PC-3 (cell line): ENCODE measurements around the gene FAM76A. TPM values are rescaled to one million over a fixed set of nuclear protein-coding genes. Genes with fewer than 3 reads are reported as not detected.

Source experiments
- ATAC-seq: fragments of 200-7000 bp; cut with Tn5 transposase; 2 replicates; pipeline ENCODE4 v1.9.1; 2020; ENCODE audit warnings: mild to moderate bottlenecking, moderate library complexity
- Bru-seq: library from RNA; stranded (reverse); fragments of 400-500 nt; gene quantifications from one replicate; lab custom pipeline; 2021; lab: Mats Ljungman, UMichigan
- BruChase-seq, 2 experiments: library from RNA; stranded (reverse); fragments of 400-500 nt; gene quantifications; one replicate each; lab custom pipeline; 2021; lab: Mats Ljungman, UMichigan
- BruUV-seq: library from RNA; stranded (reverse); fragments of 400-500 nt; replicated peaks from 2 replicates; lab custom pipeline; 2021; lab: Mats Ljungman, UMichigan
- CTCF ChIA-PET: fragments of 300-600 bp; sonication (Branson Sonifier 250); formaldehyde crosslinking; loops from one replicate; lab custom pipeline; 2022; ENCODE audit warnings: antibody characterized with exemption; lab: Charles Lee
- POLR2A ChIA-PET: fragments of 300-600 bp; sonication (Branson Sonifier 250); formaldehyde crosslinking; loops from one replicate; lab custom pipeline; 2022; ENCODE audit warnings: antibody characterized with exemption; ENCODE audit not compliant: unreplicated experiment; lab: Charles Lee
- DNase-seq: peaks from one replicate; pipeline ENCODE4 v3.0.0-alpha.2; 2015
- H2AFZ ChIP-seq: fragments of 300-600 bp; sonication (generic); 2 replicates; pipeline ENCODE4 v1.6.0; 2016; ENCODE audit warnings: antibody characterized with exemption, low read length
- H3F3A ChIP-seq: fragments of 300-600 bp; sonication (generic); one replicate; pipeline ENCODE4 v1.6.0; 2017; ENCODE audit warnings: antibody characterized with exemption, low read length, control low read depth, mild to moderate bottlenecking; ENCODE audit not compliant: unreplicated experiment
- H3K27ac ChIP-seq: fragments of 300-600 bp; sonication (generic); 2 replicates; pipeline ENCODE4 v1.5.1; 2016; ENCODE audit warnings: mild to moderate bottlenecking, low read length
- H3K27me3 ChIP-seq: fragments of 300-600 bp; sonication (generic); 2 replicates; pipeline ENCODE4 v1.6.1; 2016; ENCODE audit warnings: low read length, mixed read lengths
- H3K36me3 ChIP-seq: fragments of 300-600 bp; sonication (generic); 2 replicates; pipeline ENCODE4 v1.6.1; 2016; ENCODE audit warnings: low read depth, mixed run types, low read length, mixed read lengths
- H3K4me1 ChIP-seq: fragments of 300-600 bp; sonication (generic); 2 replicates; pipeline ENCODE4 v1.5.1; 2016; ENCODE audit warnings: low read length; ENCODE audit not compliant: insufficient read depth
- H3K4me2 ChIP-seq: fragments of 300-600 bp; sonication (generic); 2 replicates; pipeline ENCODE4 v1.6.0; 2016; ENCODE audit warnings: low read length
- H3K4me3 ChIP-seq: fragments of 300-600 bp; sonication (generic); 2 replicates; pipeline ENCODE4 v1.5.1; 2016; ENCODE audit warnings: mild to moderate bottlenecking, low read length, mixed read lengths
- H3K79me2 ChIP-seq: fragments of 300-600 bp; sonication (generic); 2 replicates; pipeline ENCODE4 v1.6.1; 2017; ENCODE audit warnings: low read length, mixed read lengths
- H3K9ac ChIP-seq: fragments of 300-600 bp; sonication (generic); 2 replicates; pipeline ENCODE4 v1.6.0; 2016; ENCODE audit warnings: mild to moderate bottlenecking, low read length
- H3K9me2 ChIP-seq: fragments of 300-600 bp; sonication (generic); replicated peaks from 2 replicates; pipeline ENCODE4 v1.6.1; 2016; ENCODE audit warnings: mixed run types, low read length, mixed read lengths
- H3K9me3 ChIP-seq: fragments of 300-600 bp; sonication (generic); 2 replicates; pipeline ENCODE4 v1.6.1; 2016; ENCODE audit warnings: low read length, mixed read lengths
- H4K20me1 ChIP-seq: fragments of 300-600 bp; sonication (generic); 2 replicates; pipeline ENCODE4 v1.6.1; 2016; ENCODE audit warnings: low read length, mixed read lengths
- EZH2 ChIP-seq: fragments of 300-600 bp; sonication (generic); IDR thresholded peaks from one replicate; pipeline ENCODE4 v1.6.1; 2017; ENCODE audit warnings: antibody characterized with exemption, mild to moderate bottlenecking, low read length; ENCODE audit not compliant: unreplicated experiment
- intact Hi-C: fragments of 100-400 bp; cut with micrococcal nuclease; formaldehyde crosslinking; loops from 2 replicates; pipeline ENCODE4 v1.9.0; 2023
- long read RNA-seq: library from polyadenylated mRNA; unstranded; transcript quantifications from one replicate; pipeline ENCODE4 v2.0.0, GENCODE V29; 2021; ENCODE audit not compliant: unreplicated experiment
- total RNA-seq: library from RNA; depleted of rRNA; stranded (reverse); fragments of >200 nt; gene quantifications from 2 replicates; pipeline ENCODE4 v1.2.3, GENCODE V29; 2014; rRNA removed
- TF ChIP-seq, protein P1 (sequence below): fragments of 300-600 bp; sonication (generic); conservative IDR thresholded peaks from 2 replicates; pipeline ENCODE4 v1.5.1; 2017; ENCODE audit warnings: antibody characterized with exemption, low read depth, mild to moderate bottlenecking, low read length

FAM76A gene
- total RNA-seq (9.6 and 9.9 TPM in 2 replicates), Bru-seq, nascent RNA (percentile 52 among the genes with signal in this experiment), BruChase-seq, experiment 1, labeled RNA remaining after a 6-hour chase (percentile 58 among the genes with signal in this experiment), BruChase-seq, experiment 2, labeled RNA remaining after a 2-hour chase (percentile 58 among the genes with signal in this experiment)
- long read RNA-seq, transcript FAM76A-204 (9 exons, 3,567 nt): major isoform, 7 of 17 reads
- long read RNA-seq, partial matches to known transcripts: 3 of 17 reads
- long read RNA-seq, other reads (novel, unspliced or antisense): 3 of 17 reads

DNA sequence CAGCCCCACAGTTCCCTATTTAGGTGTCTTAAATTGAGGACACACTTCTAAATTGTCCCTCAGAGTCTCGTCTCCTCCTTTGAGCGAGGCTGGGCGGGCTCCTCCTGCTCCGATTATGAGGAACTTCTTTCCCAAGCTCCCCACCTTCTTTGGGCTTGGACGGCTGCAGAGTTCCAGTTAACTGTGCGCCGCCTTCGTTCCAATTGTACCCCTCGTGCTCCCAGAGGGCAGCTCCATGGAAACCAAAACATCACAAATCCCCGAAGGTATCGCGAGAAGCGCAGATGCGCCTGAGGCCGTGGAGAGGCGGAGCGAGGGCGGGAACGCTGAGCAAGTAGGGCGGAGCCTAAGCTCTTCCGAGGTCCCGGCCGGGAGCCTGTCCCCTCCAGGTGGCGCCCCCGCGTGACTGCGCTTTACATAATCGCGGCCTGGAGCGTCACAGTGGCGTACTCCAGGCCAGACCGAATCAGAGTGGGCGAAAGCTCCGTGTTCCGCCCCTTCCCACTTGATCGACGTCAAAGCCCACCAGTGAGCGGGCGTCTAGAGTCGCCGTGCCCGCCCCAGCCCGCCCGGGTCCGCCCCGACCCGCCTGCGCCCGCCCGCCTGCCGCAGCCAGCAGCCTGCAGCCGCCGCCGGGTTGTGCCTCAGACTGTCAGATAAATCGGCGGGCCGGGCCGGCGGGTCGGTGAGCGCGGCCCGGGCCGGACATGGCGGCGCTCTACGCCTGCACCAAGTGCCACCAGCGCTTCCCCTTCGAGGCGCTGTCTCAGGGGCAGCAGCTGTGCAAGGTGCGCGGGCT is at the start of gene FAM76A:
Gene FAM76A, plus strand, starts transcription at position 588 of the 799 bp plus-strand sequence. Its CDS starts 120 bp downstream, at position 708.
- peak within 1 kb of the TSS; percentile 96 for H3K4me2 ChIP-seq
- no peaks in the 10 kb centered on the region for H4K20me1 ChIP-seq
- no peaks in the 10 kb centered on the region for H3K27me3 ChIP-seq
- intact Hi-C loops: no loop called here
- H3F3A ChIP-seq: no peaks in the 10 kb centered on the region
- H3K9me2 ChIP-seq: no peaks in the 10 kb centered on the region
- peaks cover 11% of the 10 kb centered on the region; the same call in 1 of the 2 replicates for H3K4me1 ChIP-seq
- ATAC-seq (peak; percentile 97), DNase-seq (peak; percentile 99)
- no peaks in the 10 kb centered on the region for H3K9me3 ChIP-seq
- TSS peak; percentile 95 for BruUV-seq
- peaks cover 6% of the 10 kb centered on the region; the same call in 1 of the 2 replicates for H3K79me2 ChIP-seq
- CTCF ChIA-PET: interaction anchor here (0.5 to 1.3 kb wide), 7 partner anchors 8 to 656 kb away, joined by 3 to 14 read pairs (median 5); partner anchors contain the start of genes IFI6 and STX12
- peak within 1 kb of the TSS; percentile 35 for H3K27ac ChIP-seq
- POLR2A ChIA-PET: interaction anchor here (0.7 to 1.2 kb wide), 7 partner anchors 23 to 105 kb away, joined by 3 to 12 read pairs (median 10); partner anchors contain the start of genes IFI6, PPP1R8 and STX12
- TF ChIP-seq, protein P1, sequence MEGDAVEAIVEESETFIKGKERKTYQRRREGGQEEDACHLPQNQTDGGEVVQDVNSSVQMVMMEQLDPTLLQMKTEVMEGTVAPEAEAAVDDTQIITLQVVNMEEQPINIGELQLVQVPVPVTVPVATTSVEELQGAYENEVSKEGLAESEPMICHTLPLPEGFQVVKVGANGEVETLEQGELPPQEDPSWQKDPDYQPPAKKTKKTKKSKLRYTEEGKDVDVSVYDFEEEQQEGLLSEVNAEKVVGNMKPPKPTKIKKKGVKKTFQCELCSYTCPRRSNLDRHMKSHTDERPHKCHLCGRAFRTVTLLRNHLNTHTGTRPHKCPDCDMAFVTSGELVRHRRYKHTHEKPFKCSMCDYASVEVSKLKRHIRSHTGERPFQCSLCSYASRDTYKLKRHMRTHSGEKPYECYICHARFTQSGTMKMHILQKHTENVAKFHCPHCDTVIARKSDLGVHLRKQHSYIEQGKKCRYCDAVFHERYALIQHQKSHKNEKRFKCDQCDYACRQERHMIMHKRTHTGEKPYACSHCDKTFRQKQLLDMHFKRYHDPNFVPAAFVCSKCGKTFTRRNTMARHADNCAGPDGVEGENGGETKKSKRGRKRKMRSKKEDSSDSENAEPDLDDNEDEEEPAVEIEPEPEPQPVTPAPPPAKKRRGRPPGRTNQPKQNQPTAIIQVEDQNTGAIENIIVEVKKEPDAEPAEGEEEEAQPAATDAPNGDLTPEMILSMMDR: peak; percentile 58
- no peak for TF ChIP-seq EZH2
- peak within 1 kb of the TSS; percentile 90 for H2AFZ ChIP-seq
- H3K36me3 ChIP-seq: no peaks in the 10 kb centered on the region
- peak within 1 kb of the TSS; percentile 80 for H3K4me3 ChIP-seq
- H3K9ac ChIP-seq: peak within 1 kb of the TSS; percentile 87

DNA sequence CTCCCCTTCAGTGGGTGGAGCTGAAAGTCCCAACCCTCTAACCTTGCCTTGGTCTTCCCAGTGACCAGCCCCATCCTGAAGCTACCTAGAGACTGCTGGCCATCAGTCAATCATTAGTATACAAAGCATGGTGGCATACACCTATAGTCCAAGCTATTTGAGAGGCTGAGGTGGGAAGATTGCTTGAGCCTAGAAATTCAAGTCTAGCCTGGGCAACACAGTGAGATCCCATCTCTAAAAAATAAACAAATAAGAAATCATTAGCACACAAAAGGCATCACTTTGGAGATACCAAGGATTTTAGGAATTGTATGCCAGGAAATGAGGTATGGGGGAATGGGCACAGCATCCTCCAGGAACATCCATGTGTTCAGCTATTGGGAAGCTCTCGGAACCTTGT is 49.4 kb upstream of the FAM76A start:
- intact Hi-C loops: no loop called here
- Histone ChIP-seq H3K36me3 (no peaks in the 10 kb centered on the region), H3F3A (peaks cover 5% of the 10 kb centered on the region), H3K27me3 (no peaks in the 10 kb centered on the region), H3K9me3 (no peaks in the 10 kb centered on the region; the same call in 1 of the 2 replicates), H3K9ac (no peak overlapping the region), H3K79me2 (no peaks in the 10 kb centered on the region), H4K20me1 (no peaks in the 10 kb centered on the region), H3K27ac (no peak overlapping the region), H2AFZ (no peak overlapping the region), H3K4me1 (peaks cover 13% of the 10 kb centered on the region; the same call in 1 of the 2 replicates), H3K9me2 (no peaks in the 10 kb centered on the region), H3K4me2 (no peak overlapping the region), H3K4me3 (no peak overlapping the region)
- CTCF ChIA-PET: no interaction called here
- POLR2A ChIA-PET: no interaction called here
- TF ChIP-seq, protein P1: no peak
- no peak for TF ChIP-seq EZH2
- ATAC-seq (no peak), DNase-seq (no peak)
- BruUV-seq: no TSS peak
